ENCODE results near the gene TAF13.

DNA sequence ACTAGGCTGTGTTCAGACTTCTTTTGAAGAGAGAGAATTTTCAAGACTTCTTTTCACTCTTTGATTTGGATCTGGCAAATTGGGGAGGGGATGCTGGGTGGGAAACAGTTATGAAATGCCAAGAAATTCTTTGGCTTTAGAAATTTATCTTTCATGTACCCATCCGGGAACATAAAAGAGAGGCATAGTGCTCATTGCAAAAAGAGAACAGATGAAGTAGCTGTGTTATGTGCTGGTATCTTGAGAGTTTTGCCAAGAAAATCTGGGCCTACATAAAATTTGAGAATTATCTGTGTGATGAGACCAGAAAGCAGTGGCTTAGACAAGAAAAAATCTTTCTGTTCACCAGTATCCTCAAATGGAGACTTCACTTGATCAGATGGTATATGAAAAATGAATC, 19.1 kb upstream of the TAF13 start:
- no peak for TF ChIP-seq ELF1 (IDR thresholded peaks at IDR 0.05; ENCODE audit: borderline replicate concordance, low read depth)
- TF ChIP-seq POLR2A (IDR thresholded peaks at IDR 0.05; ENCODE audit: borderline replicate concordance, extremely low read depth, insufficient read depth, insufficient read length), result no peak
- TF ChIP-seq, protein P1, sequence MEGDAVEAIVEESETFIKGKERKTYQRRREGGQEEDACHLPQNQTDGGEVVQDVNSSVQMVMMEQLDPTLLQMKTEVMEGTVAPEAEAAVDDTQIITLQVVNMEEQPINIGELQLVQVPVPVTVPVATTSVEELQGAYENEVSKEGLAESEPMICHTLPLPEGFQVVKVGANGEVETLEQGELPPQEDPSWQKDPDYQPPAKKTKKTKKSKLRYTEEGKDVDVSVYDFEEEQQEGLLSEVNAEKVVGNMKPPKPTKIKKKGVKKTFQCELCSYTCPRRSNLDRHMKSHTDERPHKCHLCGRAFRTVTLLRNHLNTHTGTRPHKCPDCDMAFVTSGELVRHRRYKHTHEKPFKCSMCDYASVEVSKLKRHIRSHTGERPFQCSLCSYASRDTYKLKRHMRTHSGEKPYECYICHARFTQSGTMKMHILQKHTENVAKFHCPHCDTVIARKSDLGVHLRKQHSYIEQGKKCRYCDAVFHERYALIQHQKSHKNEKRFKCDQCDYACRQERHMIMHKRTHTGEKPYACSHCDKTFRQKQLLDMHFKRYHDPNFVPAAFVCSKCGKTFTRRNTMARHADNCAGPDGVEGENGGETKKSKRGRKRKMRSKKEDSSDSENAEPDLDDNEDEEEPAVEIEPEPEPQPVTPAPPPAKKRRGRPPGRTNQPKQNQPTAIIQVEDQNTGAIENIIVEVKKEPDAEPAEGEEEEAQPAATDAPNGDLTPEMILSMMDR (IDR thresholded peaks at IDR 0.05 in 2 of 3, conservative IDR thresholded peaks at IDR 0.05 in 1 of 3; ENCODE audit: borderline replicate concordance in 1 of 3, insufficient read depth in 1 of 3, low read depth in 2 of 3, low read length in 2 of 3), result no peak
- TF ChIP-seq, protein P2, sequence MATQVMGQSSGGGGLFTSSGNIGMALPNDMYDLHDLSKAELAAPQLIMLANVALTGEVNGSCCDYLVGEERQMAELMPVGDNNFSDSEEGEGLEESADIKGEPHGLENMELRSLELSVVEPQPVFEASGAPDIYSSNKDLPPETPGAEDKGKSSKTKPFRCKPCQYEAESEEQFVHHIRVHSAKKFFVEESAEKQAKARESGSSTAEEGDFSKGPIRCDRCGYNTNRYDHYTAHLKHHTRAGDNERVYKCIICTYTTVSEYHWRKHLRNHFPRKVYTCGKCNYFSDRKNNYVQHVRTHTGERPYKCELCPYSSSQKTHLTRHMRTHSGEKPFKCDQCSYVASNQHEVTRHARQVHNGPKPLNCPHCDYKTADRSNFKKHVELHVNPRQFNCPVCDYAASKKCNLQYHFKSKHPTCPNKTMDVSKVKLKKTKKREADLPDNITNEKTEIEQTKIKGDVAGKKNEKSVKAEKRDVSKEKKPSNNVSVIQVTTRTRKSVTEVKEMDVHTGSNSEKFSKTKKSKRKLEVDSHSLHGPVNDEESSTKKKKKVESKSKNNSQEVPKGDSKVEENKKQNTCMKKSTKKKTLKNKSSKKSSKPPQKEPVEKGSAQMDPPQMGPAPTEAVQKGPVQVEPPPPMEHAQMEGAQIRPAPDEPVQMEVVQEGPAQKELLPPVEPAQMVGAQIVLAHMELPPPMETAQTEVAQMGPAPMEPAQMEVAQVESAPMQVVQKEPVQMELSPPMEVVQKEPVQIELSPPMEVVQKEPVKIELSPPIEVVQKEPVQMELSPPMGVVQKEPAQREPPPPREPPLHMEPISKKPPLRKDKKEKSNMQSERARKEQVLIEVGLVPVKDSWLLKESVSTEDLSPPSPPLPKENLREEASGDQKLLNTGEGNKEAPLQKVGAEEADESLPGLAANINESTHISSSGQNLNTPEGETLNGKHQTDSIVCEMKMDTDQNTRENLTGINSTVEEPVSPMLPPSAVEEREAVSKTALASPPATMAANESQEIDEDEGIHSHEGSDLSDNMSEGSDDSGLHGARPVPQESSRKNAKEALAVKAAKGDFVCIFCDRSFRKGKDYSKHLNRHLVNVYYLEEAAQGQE (IDR thresholded peaks at IDR 0.05; ENCODE audit: low read depth), result no peak
- TF ChIP-seq EZH2 (IDR thresholded peaks at IDR 0.05), result no peak
- TF ChIP-seq SRF (IDR thresholded peaks at IDR 0.05; ENCODE audit: low read depth), result no peak
- TF ChIP-seq RAD21 (IDR thresholded peaks at IDR 0.05; ENCODE audit: low read depth), result no peak
- TF ChIP-seq, protein P3, sequence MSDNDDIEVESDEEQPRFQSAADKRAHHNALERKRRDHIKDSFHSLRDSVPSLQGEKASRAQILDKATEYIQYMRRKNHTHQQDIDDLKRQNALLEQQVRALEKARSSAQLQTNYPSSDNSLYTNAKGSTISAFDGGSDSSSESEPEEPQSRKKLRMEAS (IDR thresholded peaks at IDR 0.05), result no peak
- TF ChIP-seq YY1 (IDR thresholded peaks at IDR 0.05; ENCODE audit: extremely low read depth, insufficient replicate concordance, low read depth, low read length), result no peak
- TF ChIP-seq EGR1 (IDR thresholded peaks at IDR 0.05; ENCODE audit: low read depth), result no peak
- TF ChIP-seq EZH2phosphoT487 (IDR thresholded peaks at IDR 0.05; ENCODE audit: borderline replicate concordance), result no peak
